WTC11 (cell line): ENCODE measurements around the gene ADGRB3. TPM values are rescaled to one million over a fixed set of nuclear protein-coding genes. Genes with fewer than 3 reads are reported as not detected.
"Not testable (repeated sequence)": the region's sequence is repeated elsewhere in the genome, so short reads cannot be mapped to it uniquely, and the experiment has no call there.

Source experiments
- ATAC-seq: fragments of 200-7000 bp; cut with Tn5 transposase; 2 replicates; pipeline ENCODE4 v1.10.0; 2021; ENCODE audit warnings: mild to moderate bottlenecking, moderate library complexity
- CTCF ChIA-PET: fragments of 300-600 bp; sonication (Branson Sonifier 250); formaldehyde crosslinking; loops from one replicate; lab custom pipeline; 2021; ENCODE audit warnings: antibody characterized with exemption; lab: Charles Lee
- POLR2A ChIA-PET: fragments of 350-600 bp; sonication (Branson Sonifier 250); formaldehyde crosslinking; loops from one replicate; lab custom pipeline; 2021; ENCODE audit warnings: antibody characterized with exemption; lab: Charles Lee
- DNase-seq: peaks from one replicate; pipeline ENCODE4 v3.0.0; 2021; ENCODE audit warnings: low spot score
- H3K27ac Mint-ChIP-seq: 2 replicates; pipeline ENCODE4 v1.8.0; 2021; ENCODE audit warnings: mixed read lengths
- H3K27me3 Mint-ChIP-seq: 2 replicates; pipeline ENCODE4 v1.8.0; 2021; ENCODE audit warnings: low read depth, mild to moderate bottlenecking, moderate library complexity, mixed read lengths
- H3K36me3 Mint-ChIP-seq: 2 replicates; pipeline ENCODE4 v1.8.0; 2021; ENCODE audit warnings: mixed read lengths
- H3K4me1 Mint-ChIP-seq: 2 replicates; pipeline ENCODE4 v1.8.0; 2022; ENCODE audit warnings: mixed read lengths
- H3K4me3 Mint-ChIP-seq: 2 replicates; pipeline ENCODE4 v1.8.0; 2021; ENCODE audit warnings: mild to moderate bottlenecking, moderate library complexity, mixed read lengths
- H3K9me3 Mint-ChIP-seq: 2 replicates; pipeline ENCODE4 v1.8.0; 2021; ENCODE audit warnings: mixed read lengths
- ATF1 ChIP-seq: sonication (generic); formaldehyde crosslinking; IDR thresholded peaks from 2 replicates; pipeline ENCODE4 v1.8.1; 2023; ENCODE audit warnings: mild to moderate bottlenecking, moderate library complexity, missing genetic modification reagents
- CREB1 ChIP-seq: sonication (generic); formaldehyde crosslinking; IDR thresholded peaks from 2 replicates; pipeline ENCODE4 v1.8.0; 2023; ENCODE audit warnings: mild to moderate bottlenecking, missing genetic modification reagents
- ELF4 ChIP-seq: sonication (generic); formaldehyde crosslinking; IDR thresholded peaks from 2 replicates; pipeline ENCODE4 v1.8.1; 2022; ENCODE audit warnings: low read depth, mild to moderate bottlenecking, moderate library complexity, missing genetic modification reagents
- FOXP1 ChIP-seq: sonication (generic); formaldehyde crosslinking; IDR thresholded peaks from 2 replicates; pipeline ENCODE4 v1.8.0; 2022; ENCODE audit warnings: missing genetic modification reagents, mild to moderate bottlenecking, moderate library complexity, borderline replicate concordance
- GABPB1 ChIP-seq: sonication (generic); formaldehyde crosslinking; IDR thresholded peaks from 2 replicates; pipeline ENCODE4 v1.8.1; 2023; ENCODE audit warnings: mild to moderate bottlenecking, missing genetic modification reagents
- JAZF1 ChIP-seq: fragments of 250-450 bp; sonication (Bioruptor Pico); IDR thresholded peaks from 2 replicates; pipeline ENCODE4 v1.9.0; 2021; ENCODE audit warnings: moderate library complexity, mild to moderate bottlenecking, inconsistent platforms
- JUN ChIP-seq: sonication (generic); formaldehyde crosslinking; IDR thresholded peaks from 2 replicates; pipeline ENCODE4 v1.8.0; 2023; ENCODE audit warnings: mild to moderate bottlenecking, missing genetic modification reagents
- MYBL2 ChIP-seq: sonication (generic); formaldehyde crosslinking; IDR thresholded peaks from 2 replicates; pipeline ENCODE4 v1.8.1; 2023; ENCODE audit warnings: mild to moderate bottlenecking, moderate library complexity, missing genetic modification reagents
- NR1H2 ChIP-seq: sonication (generic); formaldehyde crosslinking; IDR thresholded peaks from 2 replicates; pipeline ENCODE4 v1.9.0; 2021; ENCODE audit warnings: mild to moderate bottlenecking, moderate library complexity, missing genetic modification reagents
- SMAD4 ChIP-seq: sonication (generic); formaldehyde crosslinking; IDR thresholded peaks from 2 replicates; pipeline ENCODE4 v1.8.0; 2022; ENCODE audit warnings: mild to moderate bottlenecking, missing genetic modification reagents
- SOX15 ChIP-seq: fragments of 250-450 bp; sonication (Bioruptor Pico); IDR thresholded peaks from 2 replicates; pipeline ENCODE4 v1.9.0; 2021; ENCODE audit warnings: mild to moderate bottlenecking
- TEAD4 ChIP-seq: sonication (generic); formaldehyde crosslinking; IDR thresholded peaks from 2 replicates; pipeline ENCODE4 v1.8.0; 2022; ENCODE audit warnings: mild to moderate bottlenecking, missing genetic modification reagents
- TP53 ChIP-seq: sonication (generic); formaldehyde crosslinking; IDR thresholded peaks from 2 replicates; pipeline ENCODE4 v1.8.1; 2023; ENCODE audit warnings: mild to moderate bottlenecking, missing genetic modification reagents
- ZNF416 ChIP-seq: fragments of 250-450 bp; sonication (Bioruptor Pico); IDR thresholded peaks from 2 replicates; pipeline ENCODE4 v1.9.0; 2021; ENCODE audit warnings: mild to moderate bottlenecking, inconsistent platforms
- total RNA-seq: library from RNA; stranded (reverse); gene quantifications from 3 replicates; pipeline ENCODE4 v1.2.3, GENCODE V29; 2021
- TF ChIP-seq, protein P1 (sequence below): sonication (generic); formaldehyde crosslinking; IDR thresholded peaks from 2 replicates; pipeline ENCODE4 v1.8.0; 2022; ENCODE audit warnings: mild to moderate bottlenecking, missing genetic modification reagents
- TF ChIP-seq, protein P2 (sequence below): sonication (generic); formaldehyde crosslinking; IDR thresholded peaks from 2 replicates; pipeline ENCODE4 v1.8.0; 2022; ENCODE audit warnings: mild to moderate bottlenecking, missing genetic modification reagents
- TF ChIP-seq, protein P3 (sequence below): sonication (generic); formaldehyde crosslinking; conservative IDR thresholded peaks from 2 replicates; pipeline ENCODE4 v1.8.1; 2023; ENCODE audit warnings: mild to moderate bottlenecking, low read depth, missing genetic modification reagents, moderate library complexity
- TF ChIP-seq, protein P4 (sequence below): fragments of 250-450 bp; sonication (Bioruptor Pico); IDR thresholded peaks from 2 replicates; pipeline ENCODE4 v1.9.0; 2021; ENCODE audit warnings: mild to moderate bottlenecking, borderline replicate concordance
- TF ChIP-seq, protein P5 (sequence below): fragments of 250-450 bp; sonication (Bioruptor Pico); IDR thresholded peaks from 2 replicates; pipeline ENCODE4 v2.1.2; 2022; ENCODE audit warnings: mild to moderate bottlenecking, moderate library complexity
- TF ChIP-seq, protein P6 (sequence below): fragments of 250-450 bp; sonication (Bioruptor Pico); IDR thresholded peaks from 2 replicates; pipeline ENCODE4 v1.9.0; 2021; ENCODE audit warnings: mild to moderate bottlenecking

Gene ADGRB3
- total RNA-seq, 1 experiment from 2014 or later: 1.9 TPM

DNA sequence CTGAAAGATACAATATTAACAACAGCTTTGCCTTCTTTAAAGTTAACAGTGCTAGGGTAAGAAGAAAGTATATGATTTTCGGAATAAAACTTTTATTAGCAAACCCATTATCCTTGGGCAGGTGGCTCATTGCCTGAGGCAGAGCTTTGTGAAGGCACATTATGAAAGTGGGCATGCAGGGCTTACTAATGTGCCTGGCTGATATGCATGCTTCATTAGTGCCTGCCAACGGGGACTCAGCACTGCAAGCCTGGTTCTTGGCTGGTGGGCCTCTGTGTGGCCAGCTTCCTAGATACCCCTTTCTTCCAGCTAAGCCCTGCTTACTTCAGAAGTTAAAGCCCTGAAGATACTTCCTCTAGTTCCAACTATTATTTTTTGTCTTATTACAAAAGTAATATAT, 481.6 kb downstream of the ADGRB3 start (continued):
- no peak for TF ChIP-seq TP53

DNA sequence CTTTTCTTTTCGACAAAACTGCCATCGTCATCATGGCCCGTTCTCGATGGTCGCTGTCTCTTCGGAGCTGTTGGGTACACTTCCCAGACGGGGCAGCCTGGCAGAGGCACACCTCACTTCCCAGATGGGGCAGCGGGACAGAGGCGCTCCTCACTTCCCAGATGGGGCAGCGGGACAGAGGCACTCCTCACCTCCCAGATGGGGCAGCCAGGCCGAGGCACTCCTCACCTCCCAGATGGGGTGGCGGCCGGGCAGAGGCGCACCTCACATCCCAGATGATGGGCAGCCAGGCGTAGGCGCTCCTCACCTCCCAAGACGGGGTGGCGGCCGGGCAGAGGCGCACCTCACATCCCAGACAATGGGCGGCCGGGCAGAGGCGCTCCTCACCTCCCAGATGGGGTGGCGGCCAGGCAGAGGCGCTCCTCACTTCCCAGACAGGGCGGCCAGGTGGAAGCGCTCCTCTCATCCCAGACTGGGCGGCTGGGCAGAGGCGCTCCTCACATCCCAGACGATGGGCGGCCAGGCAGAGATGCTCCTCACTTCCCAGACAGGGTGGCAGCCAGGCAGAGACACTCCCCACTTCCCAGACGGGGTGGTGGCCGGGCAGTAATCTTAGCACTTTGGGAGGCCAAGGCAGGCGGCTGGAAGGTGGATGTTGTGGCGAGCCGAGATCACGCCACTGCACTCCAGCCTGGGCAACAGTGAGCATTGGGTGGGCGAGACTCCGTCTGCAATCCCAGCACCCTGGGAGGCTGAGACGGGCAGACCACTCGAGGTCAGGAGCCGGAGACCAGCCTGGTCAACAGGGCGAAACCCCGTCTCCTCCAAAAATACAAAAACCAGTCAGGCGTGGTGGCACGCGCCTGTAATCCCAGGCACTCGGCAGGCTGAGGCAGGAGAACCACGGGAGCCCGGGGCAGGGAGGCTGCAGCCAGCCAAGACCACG, 486.7 kb downstream of the ADGRB3 start:
- H3K27me3 Mint-ChIP-seq, H3K27ac Mint-ChIP-seq, ATAC-seq, POLR2A ChIA-PET, DNase-seq, H3K9me3 Mint-ChIP-seq, H3K4me1 Mint-ChIP-seq, H3K4me3 Mint-ChIP-seq, CTCF ChIA-PET: not testable (repeated sequence)
- 0 out of 2 replicates have a peak, but pooled peaks cover 12% of the 10 kb centered on the region for H3K36me3 Mint-ChIP-seq

DNA sequence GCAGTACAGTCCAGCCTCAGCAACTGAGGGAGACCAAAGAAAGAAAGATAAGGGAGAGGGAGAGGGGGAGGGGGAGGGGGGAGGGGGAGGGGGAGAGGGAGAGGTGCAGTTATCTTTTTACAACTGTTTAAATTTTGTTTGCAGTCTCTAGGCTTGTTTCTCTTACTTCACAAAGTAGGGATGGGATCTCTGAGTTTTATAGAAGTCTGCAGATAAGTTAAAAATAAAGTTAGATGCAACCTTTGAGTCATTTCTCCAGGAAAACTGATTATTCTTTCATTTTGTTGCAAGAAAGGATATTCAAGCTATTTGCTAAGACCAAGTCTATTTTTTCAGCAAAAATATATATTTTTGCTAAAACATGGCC, 487.3 kb downstream of the ADGRB3 start:
- peaks cover 9% of the 10 kb centered on the region for H3K9me3 Mint-ChIP-seq
- POLR2A ChIA-PET: no interaction called here
- H3K4me1 Mint-ChIP-seq: peaks cover 4% of the 10 kb centered on the region; the same call in 1 of the 2 replicates
- no peak overlapping the region for H3K27ac Mint-ChIP-seq
- ATAC-seq (no peak), DNase-seq (no peak)
- CTCF ChIA-PET: no interaction called here
- TF ChIP-seq, protein P1, sequence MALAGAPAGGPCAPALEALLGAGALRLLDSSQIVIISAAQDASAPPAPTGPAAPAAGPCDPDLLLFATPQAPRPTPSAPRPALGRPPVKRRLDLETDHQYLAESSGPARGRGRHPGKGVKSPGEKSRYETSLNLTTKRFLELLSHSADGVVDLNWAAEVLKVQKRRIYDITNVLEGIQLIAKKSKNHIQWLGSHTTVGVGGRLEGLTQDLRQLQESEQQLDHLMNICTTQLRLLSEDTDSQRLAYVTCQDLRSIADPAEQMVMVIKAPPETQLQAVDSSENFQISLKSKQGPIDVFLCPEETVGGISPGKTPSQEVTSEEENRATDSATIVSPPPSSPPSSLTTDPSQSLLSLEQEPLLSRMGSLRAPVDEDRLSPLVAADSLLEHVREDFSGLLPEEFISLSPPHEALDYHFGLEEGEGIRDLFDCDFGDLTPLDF (CRISPR knock-in tag): no peak
- TF ChIP-seq JUN: no peak
- TF ChIP-seq JAZF1 (CRISPR knock-in tag): no peak
- no peak for TF ChIP-seq TEAD4 (CRISPR knock-in tag)
- TF ChIP-seq MYBL2: no peak
- TF ChIP-seq, protein P2, sequence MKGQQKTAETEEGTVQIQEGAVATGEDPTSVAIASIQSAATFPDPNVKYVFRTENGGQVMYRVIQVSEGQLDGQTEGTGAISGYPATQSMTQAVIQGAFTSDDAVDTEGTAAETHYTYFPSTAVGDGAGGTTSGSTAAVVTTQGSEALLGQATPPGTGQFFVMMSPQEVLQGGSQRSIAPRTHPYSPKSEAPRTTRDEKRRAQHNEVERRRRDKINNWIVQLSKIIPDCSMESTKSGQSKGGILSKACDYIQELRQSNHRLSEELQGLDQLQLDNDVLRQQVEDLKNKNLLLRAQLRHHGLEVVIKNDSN (CRISPR knock-in tag): no peak
- no peak for TF ChIP-seq CREB1 (CRISPR knock-in tag)
- TF ChIP-seq GABPB1 (CRISPR knock-in tag): no peak
- no peak for TF ChIP-seq SOX15 (CRISPR knock-in tag)
- no peak for TF ChIP-seq SMAD4 (CRISPR knock-in tag)
- H3K36me3 Mint-ChIP-seq: 0 out of 2 replicates have a peak, but pooled peaks cover 12% of the 10 kb centered on the region
- H3K27me3 Mint-ChIP-seq: no peaks in the 10 kb centered on the region
- H3K4me3 Mint-ChIP-seq: no peak overlapping the region

DNA sequence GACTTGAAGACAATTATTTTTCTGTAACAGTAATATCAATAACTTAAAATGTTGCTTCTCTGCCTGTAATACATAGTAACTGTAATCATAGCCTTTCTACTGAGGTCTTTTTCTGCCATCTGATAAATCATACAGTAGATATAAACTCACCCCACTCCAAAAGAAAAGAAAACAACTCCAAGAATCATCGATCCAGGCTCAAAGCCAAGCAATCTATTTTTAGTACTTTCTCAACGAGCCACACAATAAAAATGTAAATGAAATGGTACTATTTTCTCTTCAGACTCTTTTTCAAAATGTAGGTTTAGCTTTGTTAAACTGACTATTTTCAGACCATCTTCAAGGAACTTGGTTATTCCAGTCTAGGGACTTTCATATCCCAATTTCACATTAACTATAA, 493.3 kb downstream of the ADGRB3 start:
- no peak overlapping the region for H3K27ac Mint-ChIP-seq
- POLR2A ChIA-PET: no interaction called here
- ATAC-seq (no peak), DNase-seq (no peak)
- H3K4me3 Mint-ChIP-seq: no peak overlapping the region
- H3K4me1 Mint-ChIP-seq: peaks cover 15% of the 10 kb centered on the region
- no peaks in the 10 kb centered on the region; the same call in 1 of the 2 replicates for H3K36me3 Mint-ChIP-seq
- CTCF ChIA-PET: no interaction called here
- peaks cover 20% of the 10 kb centered on the region for H3K9me3 Mint-ChIP-seq
- H3K27me3 Mint-ChIP-seq: no peaks in the 10 kb centered on the region
- TF ChIP-seq FOXP1 (CRISPR knock-in tag) (no peak), ATF1 (CRISPR knock-in tag) (no peak), NR1H2 (CRISPR knock-in tag) (no peak), ELF4 (CRISPR knock-in tag) (no peak), ZNF416 (CRISPR knock-in tag) (no peak)
- TF ChIP-seq, protein P3, sequence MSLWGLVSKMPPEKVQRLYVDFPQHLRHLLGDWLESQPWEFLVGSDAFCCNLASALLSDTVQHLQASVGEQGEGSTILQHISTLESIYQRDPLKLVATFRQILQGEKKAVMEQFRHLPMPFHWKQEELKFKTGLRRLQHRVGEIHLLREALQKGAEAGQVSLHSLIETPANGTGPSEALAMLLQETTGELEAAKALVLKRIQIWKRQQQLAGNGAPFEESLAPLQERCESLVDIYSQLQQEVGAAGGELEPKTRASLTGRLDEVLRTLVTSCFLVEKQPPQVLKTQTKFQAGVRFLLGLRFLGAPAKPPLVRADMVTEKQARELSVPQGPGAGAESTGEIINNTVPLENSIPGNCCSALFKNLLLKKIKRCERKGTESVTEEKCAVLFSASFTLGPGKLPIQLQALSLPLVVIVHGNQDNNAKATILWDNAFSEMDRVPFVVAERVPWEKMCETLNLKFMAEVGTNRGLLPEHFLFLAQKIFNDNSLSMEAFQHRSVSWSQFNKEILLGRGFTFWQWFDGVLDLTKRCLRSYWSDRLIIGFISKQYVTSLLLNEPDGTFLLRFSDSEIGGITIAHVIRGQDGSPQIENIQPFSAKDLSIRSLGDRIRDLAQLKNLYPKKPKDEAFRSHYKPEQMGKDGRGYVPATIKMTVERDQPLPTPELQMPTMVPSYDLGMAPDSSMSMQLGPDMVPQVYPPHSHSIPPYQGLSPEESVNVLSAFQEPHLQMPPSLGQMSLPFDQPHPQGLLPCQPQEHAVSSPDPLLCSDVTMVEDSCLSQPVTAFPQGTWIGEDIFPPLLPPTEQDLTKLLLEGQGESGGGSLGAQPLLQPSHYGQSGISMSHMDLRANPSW (CRISPR knock-in tag): no peak
- TF ChIP-seq, protein P4, sequence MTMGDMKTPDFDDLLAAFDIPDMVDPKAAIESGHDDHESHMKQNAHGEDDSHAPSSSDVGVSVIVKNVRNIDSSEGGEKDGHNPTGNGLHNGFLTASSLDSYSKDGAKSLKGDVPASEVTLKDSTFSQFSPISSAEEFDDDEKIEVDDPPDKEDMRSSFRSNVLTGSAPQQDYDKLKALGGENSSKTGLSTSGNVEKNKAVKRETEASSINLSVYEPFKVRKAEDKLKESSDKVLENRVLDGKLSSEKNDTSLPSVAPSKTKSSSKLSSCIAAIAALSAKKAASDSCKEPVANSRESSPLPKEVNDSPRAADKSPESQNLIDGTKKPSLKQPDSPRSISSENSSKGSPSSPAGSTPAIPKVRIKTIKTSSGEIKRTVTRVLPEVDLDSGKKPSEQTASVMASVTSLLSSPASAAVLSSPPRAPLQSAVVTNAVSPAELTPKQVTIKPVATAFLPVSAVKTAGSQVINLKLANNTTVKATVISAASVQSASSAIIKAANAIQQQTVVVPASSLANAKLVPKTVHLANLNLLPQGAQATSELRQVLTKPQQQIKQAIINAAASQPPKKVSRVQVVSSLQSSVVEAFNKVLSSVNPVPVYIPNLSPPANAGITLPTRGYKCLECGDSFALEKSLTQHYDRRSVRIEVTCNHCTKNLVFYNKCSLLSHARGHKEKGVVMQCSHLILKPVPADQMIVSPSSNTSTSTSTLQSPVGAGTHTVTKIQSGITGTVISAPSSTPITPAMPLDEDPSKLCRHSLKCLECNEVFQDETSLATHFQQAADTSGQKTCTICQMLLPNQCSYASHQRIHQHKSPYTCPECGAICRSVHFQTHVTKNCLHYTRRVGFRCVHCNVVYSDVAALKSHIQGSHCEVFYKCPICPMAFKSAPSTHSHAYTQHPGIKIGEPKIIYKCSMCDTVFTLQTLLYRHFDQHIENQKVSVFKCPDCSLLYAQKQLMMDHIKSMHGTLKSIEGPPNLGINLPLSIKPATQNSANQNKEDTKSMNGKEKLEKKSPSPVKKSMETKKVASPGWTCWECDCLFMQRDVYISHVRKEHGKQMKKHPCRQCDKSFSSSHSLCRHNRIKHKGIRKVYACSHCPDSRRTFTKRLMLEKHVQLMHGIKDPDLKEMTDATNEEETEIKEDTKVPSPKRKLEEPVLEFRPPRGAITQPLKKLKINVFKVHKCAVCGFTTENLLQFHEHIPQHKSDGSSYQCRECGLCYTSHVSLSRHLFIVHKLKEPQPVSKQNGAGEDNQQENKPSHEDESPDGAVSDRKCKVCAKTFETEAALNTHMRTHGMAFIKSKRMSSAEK (CRISPR knock-in tag): no peak
- TF ChIP-seq, protein P5, sequence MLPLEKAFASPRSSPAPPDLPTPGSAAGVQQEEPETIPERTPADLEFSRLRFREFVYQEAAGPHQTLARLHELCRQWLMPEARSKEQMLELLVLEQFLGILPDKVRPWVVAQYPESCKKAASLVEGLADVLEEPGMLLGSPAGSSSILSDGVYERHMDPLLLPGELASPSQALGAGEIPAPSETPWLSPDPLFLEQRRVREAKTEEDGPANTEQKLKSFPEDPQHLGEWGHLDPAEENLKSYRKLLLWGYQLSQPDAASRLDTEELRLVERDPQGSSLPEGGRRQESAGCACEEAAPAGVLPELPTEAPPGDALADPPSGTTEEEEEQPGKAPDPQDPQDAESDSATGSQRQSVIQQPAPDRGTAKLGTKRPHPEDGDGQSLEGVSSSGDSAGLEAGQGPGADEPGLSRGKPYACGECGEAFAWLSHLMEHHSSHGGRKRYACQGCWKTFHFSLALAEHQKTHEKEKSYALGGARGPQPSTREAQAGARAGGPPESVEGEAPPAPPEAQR (CRISPR knock-in tag): no peak
- TF ChIP-seq, protein P6, sequence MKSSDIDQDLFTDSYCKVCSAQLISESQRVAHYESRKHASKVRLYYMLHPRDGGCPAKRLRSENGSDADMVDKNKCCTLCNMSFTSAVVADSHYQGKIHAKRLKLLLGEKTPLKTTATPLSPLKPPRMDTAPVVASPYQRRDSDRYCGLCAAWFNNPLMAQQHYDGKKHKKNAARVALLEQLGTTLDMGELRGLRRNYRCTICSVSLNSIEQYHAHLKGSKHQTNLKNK (CRISPR knock-in tag): no peak
